Fibroblast of villous mesenchyme (primary cell): Measurements from ENCODE around the gene PITHD1. TPM values are rescaled to one million over a fixed set of nuclear protein-coding genes. Genes with fewer than 3 reads are reported as not detected.
A peak's percentile ranks its signal among the peaks of the same experiment; 100 is the strongest.
"Not testable (repeated sequence)": the region's sequence is repeated elsewhere in the genome, so short reads cannot be mapped to it uniquely, and the experiment has no call there.

Experiments used
- DNase-seq: peaks from one replicate; pipeline ENCODE4 v3.0.0-alpha.2; 2010; ENCODE audit warnings: low read depth
- H3K4me3 ChIP-seq: 2 replicates; pipeline ENCODE4 v1.5.1; 2011; ENCODE audit warnings: low read depth, mild to moderate bottlenecking, low read length
- CTCF ChIP-seq: IDR thresholded peaks from 2 replicates; pipeline ENCODE4 v1.5.1; 2012; ENCODE audit warnings: low read depth, mild to moderate bottlenecking, low read length; ENCODE audit not compliant: insufficient read depth
- total RNA-seq: library from RNA; depleted of rRNA; stranded (reverse); fragments of >200 nt; gene quantifications from 2 replicates; pipeline ENCODE4 v1.2.3, GENCODE V29; 2012

PITHD1 gene
- total RNA-seq, 1 donor = 28.9 TPM

- no peak for TF ChIP-seq CTCF
- DNase-seq = no peak
- no peak overlapping the region for H3K4me3 ChIP-seq
These were observed 5.4 kb upstream of the PITHD1 start for GRCh38 chr1:23772854-23773242.

- no peak for DNase-seq
- no peak overlapping the region for H3K4me3 ChIP-seq
- no peak for TF ChIP-seq CTCF
These were observed 3.9 kb upstream of the PITHD1 start for GRCh38 chr1:23774174-23774880.

- no peak for TF ChIP-seq CTCF
- H3K4me3 ChIP-seq = no peak overlapping the region
- no peak for DNase-seq
These were observed 2.0 kb upstream of the PITHD1 start for GRCh38 chr1:23776217-23776616.

- TF ChIP-seq CTCF = no peak
- peak; percentile 57 for DNase-seq
- H3K4me3 ChIP-seq = no peak overlapping the region
These were observed 1.7 kb downstream of the PITHD1 start for GRCh38 chr1:23779826-23780371.

- DNase-seq, H3K4me3 ChIP-seq: not testable (repeated sequence)
These were observed 4.9 kb downstream of the PITHD1 start for GRCh38 chr1:23783141-23783540.

- no peak for TF ChIP-seq CTCF
- DNase-seq = no peak
- H3K4me3 ChIP-seq = no peak overlapping the region
These were observed 6.6 kb downstream of the PITHD1 start for GRCh38 chr1:23784846-23785245.

GRCh38 chr1:23787701-23788100, 9.5 kb downstream of the PITHD1 start:
- no peak for DNase-seq
- H3K4me3 ChIP-seq = no peak overlapping the region
- no peak for TF ChIP-seq CTCF
